ENCODE results near the gene UBR4.
"Not testable (repeated sequence)": the region's sequence is repeated elsewhere in the genome, so short reads cannot be mapped to it uniquely, and the experiment has no call there.

Gene UBR4

GRCh38 chr1:19190468-19190867 lies 19.6 kb downstream of the UBR4 start:
- no peak for DNase-seq (ENCODE audit: low read depth)

- no peak for DNase-seq (ENCODE audit: low read depth)
Measured at GRCh38 chr1:19189270-19189669, 20.8 kb downstream of the UBR4 start.

- no peak for DNase-seq (ENCODE audit: low read depth)
Measured at GRCh38 chr1:19187852-19188251, 22.2 kb downstream of the UBR4 start.

GRCh38 chr1:19186001-19186400 lies 24.1 kb downstream of the UBR4 start:
- no peak for DNase-seq (ENCODE audit: low read depth)

- no peak for DNase-seq (ENCODE audit: low read depth)
Measured at GRCh38 chr1:19182223-19182622, 27.8 kb downstream of the UBR4 start.

GRCh38 chr1:19180265-19180657 lies 29.8 kb downstream of the UBR4 start:
- DNase-seq (ENCODE audit: low read depth) = not testable (repeated sequence)

- DNase-seq (ENCODE audit: low read depth) = no peak
Measured at GRCh38 chr1:19179597-19180264, 30.3 kb downstream of the UBR4 start.

GRCh38 chr1:19178734-19179398 lies 31.2 kb downstream of the UBR4 start:
- DNase-seq (ENCODE audit: low read depth) = no peak

- DNase-seq (ENCODE audit: low read depth) = no peak
Measured at GRCh38 chr1:19177811-19178210, 32.3 kb downstream of the UBR4 start.

- DNase-seq (ENCODE audit: low read depth) = no peak
Measured at GRCh38 chr1:19169642-19170041, 40.4 kb downstream of the UBR4 start.

GRCh38 chr1:19167140-19167539 lies 42.9 kb downstream of the UBR4 start:
- no peak for DNase-seq (ENCODE audit: low read depth)

- no peak for DNase-seq (ENCODE audit: low read depth)
Measured at GRCh38 chr1:19166066-19166465, 44.0 kb downstream of the UBR4 start.

- no peak for DNase-seq (ENCODE audit: low read depth)
Measured at GRCh38 chr1:19165501-19165900, 44.6 kb downstream of the UBR4 start.

- no peak for DNase-seq (ENCODE audit: low read depth)
Measured at GRCh38 chr1:19164274-19165015, 45.6 kb downstream of the UBR4 start.

- peak; percentile 90 for DNase-seq (ENCODE audit: low read depth)
Measured at GRCh38 chr1:19163261-19163660, 46.8 kb downstream of the UBR4 start.

- DNase-seq (ENCODE audit: low read depth) = no peak
Measured at GRCh38 chr1:19160831-19161230, 49.2 kb downstream of the UBR4 start.

- no peak for DNase-seq (ENCODE audit: low read depth)
Measured at GRCh38 chr1:19157653-19158052, 52.4 kb downstream of the UBR4 start.

- DNase-seq (ENCODE audit: low read depth) = no peak
Measured at GRCh38 chr1:19156676-19157075, 53.4 kb downstream of the UBR4 start.

GRCh38 chr1:19154876-19155275 lies 55.2 kb downstream of the UBR4 start:
- no peak for DNase-seq (ENCODE audit: low read depth)

- no peak for DNase-seq (ENCODE audit: low read depth)
Measured at GRCh38 chr1:19153169-19153568, 56.9 kb downstream of the UBR4 start.

GRCh38 chr1:19151537-19151936 lies 58.5 kb downstream of the UBR4 start:
- no peak for DNase-seq (ENCODE audit: low read depth)

GRCh38 chr1:19149736-19150135 lies 60.3 kb downstream of the UBR4 start:
- no peak for DNase-seq (ENCODE audit: low read depth)

GRCh38 chr1:19140465-19140864 lies 69.6 kb downstream of the UBR4 start:
- no peak for DNase-seq (ENCODE audit: low read depth)

All from GM04504 (cell line).